K562 (cell line): ENCODE measurements around the gene EFHC2. TPM values are rescaled to one million over a fixed set of nuclear protein-coding genes. Genes with fewer than 3 reads are reported as not detected.

Experiments
- ATAC-seq: fragments of 200-7000 bp; cut with Tn5 transposase; 3 replicates; pipeline ENCODE4 v1.9.1; 2020; ENCODE audit warnings: moderate library complexity
- BruUV-seq: library from RNA; stranded (reverse); fragments of 400-500 nt; replicated peaks from 2 replicates; lab custom pipeline; 2021; lab: Mats Ljungman, UMichigan
- CTCF ChIA-PET: fragments of 300-600 bp; formaldehyde crosslinking; extraction: SDS; loops from one replicate; lab custom pipeline; 2021; ENCODE audit warnings: low intra/inter-chr PET ratio; lab: Yijun Ruan, JAX
- POLR2A ChIA-PET: fragments of 300-600, 350-650 bp; sonication (Branson Sonifier 250); formaldehyde crosslinking; extraction: SDS; loops from one replicate; lab custom pipeline; 2021; ENCODE audit warnings: antibody characterized with exemption, inconsistent platforms; lab: Yijun Ruan, JAX
- DNase-seq, 4 experiments: peaks; one replicate each; pipeline versions ENCODE4 v3.0.0 to v3.0.0-alpha.2; 2011 to 2018; ENCODE audit warnings: low spot score in 3 of 4, mixed read lengths in 3 of 4; ENCODE audit errors: extremely low read depth in 1 of 4
- FAIRE-seq: peaks from 2 replicates; lab custom pipeline; 2011; peaks lifted over from hg19 to GRCh38; lab: Jason Lieb, UNC
- H2AFZ ChIP-seq: 2 replicates; pipeline ENCODE4 v1.6.0; 2011; ENCODE audit warnings: low read depth, low read length, control low read depth, inconsistent platforms
- H3K27ac ChIP-seq: fragments of 200-600 bp; 3 replicates; pipeline ENCODE4 v1.8.0; 2011; ENCODE audit warnings: low read depth, mild to moderate bottlenecking, control low read depth, inconsistent platforms, low read length, moderate library complexity, mixed read lengths; ENCODE audit errors: extremely low read depth
- H3K27me3 ChIP-seq, 2 experiments: fragments of 300-600 bp in 1 of 2; 2 replicates in 1 of 2; 3 replicates in 1 of 2; pipeline versions ENCODE4 v1.6.0 to v1.8.0; 2011; ENCODE audit warnings: inconsistent platforms in 2 of 2, low read length in 2 of 2, mild to moderate bottlenecking in 1 of 2, mixed read lengths in 1 of 2, moderate library complexity in 1 of 2; ENCODE audit not compliant: control insufficient read depth in 2 of 2, insufficient read depth in 2 of 2
- H3K36me3 ChIP-seq: fragments of 300-600 bp; 3 replicates; pipeline ENCODE4 v1.8.0; 2011; ENCODE audit warnings: mild to moderate bottlenecking, low read length, inconsistent platforms; ENCODE audit not compliant: control insufficient read depth, insufficient read depth
- H3K4me1 ChIP-seq, 2 experiments: fragments of 200-600 bp in 1 of 2; replicated peaks in 1 of 2; 2 replicates in 1 of 2; 3 replicates in 1 of 2; pipeline versions ENCODE4 v1.5.1 to v1.8.0; 2011; ENCODE audit warnings: inconsistent platforms in 2 of 2, low read length in 2 of 2, mild to moderate bottlenecking in 1 of 2, mixed read lengths in 1 of 2, moderate library complexity in 1 of 2; ENCODE audit not compliant: control insufficient read depth in 2 of 2, insufficient read depth in 2 of 2
- H3K4me2 ChIP-seq: 2 replicates; pipeline ENCODE4 v1.6.1; 2011; ENCODE audit warnings: low read length, control low read depth, inconsistent platforms, mixed read lengths; ENCODE audit not compliant: insufficient read depth
- H3K4me3 ChIP-seq: fragments of 200-600 bp; sonication (generic), shearing (Covaris generic); 2 replicates; pipeline ENCODE4 v1.5.1; 2016; ENCODE audit warnings: control low read depth, inconsistent platforms
- H3K79me2 ChIP-seq: fragments of 200-600 bp; 3 replicates; pipeline ENCODE4 v1.8.0; 2011; ENCODE audit warnings: low read length, inconsistent platforms; ENCODE audit not compliant: control insufficient read depth, insufficient read depth
- H3K9ac ChIP-seq, 2 experiments: 2 replicates each; pipeline versions ENCODE4 v1.6.0 to v1.6.1; 2011; ENCODE audit warnings: low read depth in 2 of 2, low read length in 2 of 2, control low read depth in 1 of 2, inconsistent platforms in 1 of 2, mild to moderate bottlenecking in 1 of 2, mixed read lengths in 1 of 2; ENCODE audit not compliant: insufficient read depth in 1 of 2
- H3K9me1 ChIP-seq: one replicate; pipeline ENCODE4 v1.6.0; 2011; ENCODE audit warnings: inconsistent platforms, mild to moderate bottlenecking, low read length, moderate library complexity; ENCODE audit not compliant: control insufficient read depth, insufficient read depth
- H3K9me3 ChIP-seq: replicated peaks from 2 replicates; pipeline ENCODE4 v1.5.1; 2011; ENCODE audit warnings: low read depth, low read length, inconsistent platforms; ENCODE audit not compliant: control insufficient read depth, insufficient read depth
- H4K20me1 ChIP-seq: replicated peaks from 2 replicates; pipeline ENCODE4 v1.6.1; 2011; ENCODE audit warnings: low read length, inconsistent platforms, mixed read lengths; ENCODE audit not compliant: control insufficient read depth, insufficient read depth
- ARID3A ChIP-seq: IDR thresholded peaks from 2 replicates; pipeline ENCODE4 v1.6.1; 2012; ENCODE audit warnings: low read depth, low read length, improper control_type of control experiment, borderline replicate concordance
- ATF1 ChIP-seq, 2 experiments: fragments of 450-650 bp in 1 of 2; IDR thresholded peaks; 2 replicates each; pipeline ENCODE4 v1.6.1; 2016; ENCODE audit warnings: missing compliant biosample characterization in 1 of 2, missing genetic modification characterization in 1 of 2
- DDX20 ChIP-seq: fragments of 450-650 bp; IDR thresholded peaks from 2 replicates; pipeline ENCODE4 v1.6.1; 2016; ENCODE audit warnings: missing genetic modification characterization, low read depth, mild to moderate bottlenecking, missing compliant biosample characterization, moderate library complexity
- E2F3 ChIP-seq: fragments of 250-450 bp; sonication (Bioruptor Pico); IDR thresholded peaks from 2 replicates; pipeline ENCODE4 v1.4.0; 2020; ENCODE audit warnings: mild to moderate bottlenecking
- IRF1 ChIP-seq: sonication (generic); formaldehyde crosslinking; IDR thresholded peaks from 2 replicates; pipeline ENCODE4 v1.8.0; 2022; ENCODE audit warnings: missing genetic modification reagents, mild to moderate bottlenecking, borderline replicate concordance
- MYC ChIP-seq, 2 experiments: fragments of 250-450 bp in 1 of 2; sonication (Bioruptor Pico) in 1 of 2; IDR thresholded peaks; 2 replicates each; pipeline versions ENCODE4 v1.5.1 to v1.6.1; 2012 to 2021; ENCODE audit warnings: low read depth in 2 of 2, borderline replicate concordance in 1 of 2, improper control_type of control experiment in 1 of 2, low read length in 1 of 2, mild to moderate bottlenecking in 1 of 2, moderate library complexity in 1 of 2
- RB1 ChIP-seq: fragments of 450-650 bp; IDR thresholded peaks from 2 replicates; pipeline ENCODE4 v1.6.1; 2017; ENCODE audit warnings: low read depth, mild to moderate bottlenecking
- SREBF1 ChIP-seq: fragments of 150-350 bp; IDR thresholded peaks from 2 replicates; pipeline ENCODE4 v1.6.1; 2014; ENCODE audit warnings: antibody characterized with exemption, low read depth, low read length, borderline replicate concordance
- SRSF3 ChIP-seq: fragments of 200-400 bp; formaldehyde crosslinking; IDR thresholded peaks from 2 replicates; pipeline ENCODE4 v1.6.1; 2016; ENCODE audit warnings: mild to moderate bottlenecking, low read length, moderate library complexity; ENCODE audit not compliant: insufficient read depth
- STAG1 ChIP-seq: sonication (generic); formaldehyde crosslinking; IDR thresholded peaks from 2 replicates; pipeline ENCODE4 v1.5.0; 2020; ENCODE audit warnings: missing genetic modification reagents, borderline replicate concordance
- TSC22D4 ChIP-seq: fragments of 450-650 bp; IDR thresholded peaks from 2 replicates; pipeline ENCODE4 v1.6.1; 2016; ENCODE audit warnings: missing genetic modification characterization, missing biosample characterization, control low read depth
- ZBTB26 ChIP-seq: fragments of 450-650 bp; formaldehyde crosslinking; IDR thresholded peaks from 2 replicates; pipeline ENCODE4 v1.4.0; 2022; ENCODE audit warnings: missing genetic modification characterization
- ZC3H8 ChIP-seq: fragments of 450-650 bp; IDR thresholded peaks from 2 replicates; pipeline ENCODE4 v1.6.1; 2017
- ZNF174 ChIP-seq: fragments of 250-450 bp; sonication (Bioruptor Pico); IDR thresholded peaks from 2 replicates; pipeline ENCODE4 v1.4.0; 2020; ENCODE audit warnings: mild to moderate bottlenecking
- ZNF551 ChIP-seq: fragments of 250-450 bp; sonication (Bioruptor Pico); IDR thresholded peaks from 2 replicates; pipeline ENCODE4 v1.5.0; 2021; ENCODE audit warnings: mild to moderate bottlenecking, moderate library complexity
- WGBS: fragments of 100-300 bp; shearing (Covaris generic); methylation state at CpG from one replicate; pipeline ENCODE4 v1.1.6; 2016; ENCODE audit warnings: low coverage, mixed read lengths; ENCODE audit not compliant: insufficient coverage; ENCODE audit errors: missing lambda C conversion rate; 5-methylcytosine and 5-hydroxymethylcytosine counted together
- in situ Hi-C: fragments of 300-500 bp; cut with MboI; formaldehyde crosslinking; loops from 4 replicates; pipeline ENCODE4 v1.15.0; 2018; ENCODE audit warnings: inconsistent platforms, mixed read lengths
- intact Hi-C: fragments of 100-400 bp; cut with micrococcal nuclease; formaldehyde crosslinking; loops from 2 replicates; pipeline ENCODE4 v1.14.2; 2022
- polyA plus RNA-seq, 8 experiments: library from polyadenylated mRNA; depleted of rRNA in 4 of 8; stranded (reverse) in 5 of 8; unstranded in 3 of 8; fragments of >200 nt; fragmentation: Nextera tagmentation in 2 of 8; fragmentation: Illumina TruSeq in 1 of 8; extraction: Ambion mirVana in 2 of 8; extraction: Trizol in 1 of 8; gene quantifications; 2 replicates each; pipeline versions ENCODE4 v1.2.1 to v1.2.3, GENCODE V29; 2011 to 2014; ENCODE audit warnings: inconsistent platforms in 1 of 8, missing spikeins in 1 of 8
- total RNA-seq, 7 experiments: library from RNA; depleted of rRNA in 6 of 7; stranded (reverse); fragments of >200 nt in 6 of 7; fragmentation: Illumina TruSeq in 2 of 7; extraction: Trizol in 2 of 7; gene quantifications; 2 replicates each; pipeline versions ENCODE4 v1.2.1 to v1.2.3, GENCODE V29; 2011 to 2021; ENCODE audit warnings: low replicate concordance in 1 of 7

Gene EFHC2
- total and polyA plus RNA-seq, 9 of the 15 experiments (the other 6 are each of a cell fraction or from before 2014, with no cell fraction given) = 1.3 to 8.1 (median 3.0) TPM

GRCh38 chrX:44183329-44183728 lies 160.1 kb downstream of the EFHC2 start (continued):
- no peak for TF ChIP-seq E2F3

- Histone ChIP-seq H3K9me3 (no peaks in the 10 kb centered on the region), H2AFZ (no peak overlapping the region), H3K9me1 (no peaks in the 10 kb centered on the region), H3K36me3 (no peaks in the 10 kb centered on the region), H3K27ac (no peak overlapping the region), H4K20me1 (no peaks in the 10 kb centered on the region), H3K9ac (no peak overlapping the region), H3K4me2 (no peak overlapping the region), H3K27me3 (no peaks in the 10 kb centered on the region), H3K4me3 (no peak overlapping the region), H3K79me2 (no peaks in the 10 kb centered on the region), H3K4me1 (no peaks in the 10 kb centered on the region)
- 18% methylated on average over 6 of the region's 6 CpGs for WGBS
- TF ChIP-seq ZNF551 (CRISPR knock-in tag) (no peak), ZBTB26 (CRISPR knock-in tag) (no peak), IRF1 (CRISPR knock-in tag) (no peak), RB1 (no peak), ARID3A (no peak), SREBF1 (no peak), ZC3H8 (no peak), MYC (IDR thresholded peaks at IDR 0.05; ENCODE audit: low read depth, low read length) (no peak), MYC (CRISPR knock-in tag; IDR thresholded peaks at IDR 0.05; ENCODE audit: borderline replicate concordance, low read depth) (no peak), ZNF174 (no peak), SRSF3 (no peak), ATF1 (CRISPR knock-in tag; IDR thresholded peaks at IDR 0.05) (no peak), ATF1 (tag; IDR thresholded peaks at IDR 0.05) (no peak), TSC22D4 (tag) (no peak), DDX20 (tag) (no peak), STAG1 (no peak)
- in situ Hi-C loops = no loop called here
- BruUV-seq = no TSS peak
- no peak for DNase-seq
- intact Hi-C loops = no loop called here
- CTCF ChIA-PET = interaction anchor here (0.7 kb wide), 1 partner anchor 180 kb away, joined by 3 read pairs; no protein-coding TSS in a partner anchor
- no peak for FAIRE-seq
- POLR2A ChIA-PET = no interaction called here
- no peak for ATAC-seq
These were observed 165.0 kb downstream of the EFHC2 start for GRCh38 chrX:44178274-44179053.
